Right cardiac atrium (tissue), 5 donors: ENCODE results near the gene FAM174B. TPM values are rescaled to one million over a fixed set of nuclear protein-coding genes. Genes with fewer than 3 reads are reported as not detected.

Experiments
- ATAC-seq, 2 donors: fragments of 200-7000 bp; cut with Tn5 transposase; one replicate each; pipeline versions ENCODE4 v1.8.0 to v1.9.1; 2020; ENCODE audit warnings: moderate library complexity in 2 of 2, mild to moderate bottlenecking in 1 of 2
- DNase-seq, 3 donors: peaks; one replicate each; pipeline ENCODE4 v3.0.0-alpha.2; 2020
- H3K27ac ChIP-seq: one replicate; pipeline ENCODE4 v1.5.1; 2013; ENCODE audit warnings: mild to moderate bottlenecking, low read length, control low read depth, moderate library complexity
- H3K27me3 ChIP-seq: one replicate; pipeline ENCODE4 v1.6.1; 2013; ENCODE audit not compliant: control insufficient read depth, insufficient read depth
- H3K4me1 ChIP-seq: one replicate; pipeline ENCODE4 v1.6.1; 2013; ENCODE audit warnings: low read length; ENCODE audit not compliant: control insufficient read depth, insufficient read depth
- H3K4me3 ChIP-seq: one replicate; pipeline ENCODE4 v1.5.1; 2013; ENCODE audit warnings: low read length, control low read depth
- H3K9me3 ChIP-seq: one replicate; pipeline ENCODE4 v1.6.1; 2013; ENCODE audit warnings: low read length; ENCODE audit not compliant: control insufficient read depth
- WGBS: extraction: QIAGEN DNeasy Blood & Tissue Kit; methylation state at CpG from one replicate; pipeline ENCODE4 v1.1.7; 2013; 5-methylcytosine and 5-hydroxymethylcytosine counted together
- intact Hi-C, 4 donors: fragments of 100-400 bp; cut with DNase I; formaldehyde crosslinking; loops; one replicate each; pipeline versions ENCODE4 v1.11.0 to v1.14.0; 2022 to 2023
- polyA plus RNA-seq: library from polyadenylated mRNA; stranded (reverse); fragments of 200-250 nt; gene quantifications from one replicate; pipeline ENCODE4 v1.2.3, GENCODE V29; 2013
- total RNA-seq, 4 donors: library from RNA; stranded (reverse); fragmentation: NEBNext Ultra II Directional; extraction: Animal tissue kit (Norgen Biotek cat#: 25700); gene quantifications; one replicate each; pipeline ENCODE4 v1.2.1, GENCODE V29; 2021
- donor health status: healthy with polysubstance abuse.
- donor health status: DM: no; HTN: yes; CAD: no.
- donor health status: DM: no; HTN: no; CAD: no.
- donor health status: DM: no; HTN: yes; CAD: no; lungs with severe emphysema.
- donor health status: DM: yes; HTN: yes; CAD: no.

The FAM174B gene
- total and polyA plus RNA-seq, 5 donors = 6.7 to 13.2 (median 9.5) TPM

DNA sequence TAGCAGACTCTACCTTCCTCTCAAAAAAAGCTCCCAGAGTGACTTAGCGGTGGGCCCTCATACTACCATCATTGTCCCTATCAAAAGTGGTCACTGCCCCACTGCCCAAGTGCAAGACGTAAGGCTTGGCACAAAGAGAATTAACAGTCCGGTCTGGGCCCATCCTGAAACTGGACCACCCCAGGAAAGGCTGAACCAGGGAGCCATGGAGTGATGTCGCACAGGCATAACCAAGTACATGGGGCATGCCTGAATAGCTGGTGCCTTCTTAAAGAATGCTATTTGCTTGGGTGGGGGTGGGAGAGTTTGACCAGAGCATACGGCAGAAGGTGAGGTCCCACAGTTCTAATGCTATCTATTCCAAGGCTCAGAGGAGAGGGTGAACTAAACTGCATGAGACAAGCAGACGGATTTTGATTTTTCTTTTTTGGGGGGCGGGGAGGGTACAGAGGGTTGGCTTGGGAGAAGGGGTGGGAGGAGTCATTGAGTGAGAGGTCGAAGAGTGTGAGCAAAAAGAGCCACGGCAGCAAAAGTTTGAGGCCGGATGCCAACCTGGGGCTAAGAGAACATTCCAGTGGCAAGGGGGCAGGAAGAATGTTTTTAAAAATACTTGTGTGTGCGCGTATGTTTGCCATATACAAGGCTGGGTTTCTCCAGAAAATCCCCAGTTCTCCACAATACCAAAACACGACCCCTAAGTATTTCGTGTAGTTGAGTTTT lies 50.2 kb downstream of the FAM174B start:
- DNase-seq (no peak), ATAC-seq (no peak)
- WGBS = 78% methylated on average over 14 of the region's 14 CpGs
- Histone ChIP-seq H3K27me3 (no peaks in the 10 kb centered on the region), H3K4me3 (no peak overlapping the region), H3K27ac (no peak overlapping the region), H3K4me1 (no peaks in the 10 kb centered on the region), H3K9me3 (no peaks in the 10 kb centered on the region)
- intact Hi-C loops = no loop called here

DNA sequence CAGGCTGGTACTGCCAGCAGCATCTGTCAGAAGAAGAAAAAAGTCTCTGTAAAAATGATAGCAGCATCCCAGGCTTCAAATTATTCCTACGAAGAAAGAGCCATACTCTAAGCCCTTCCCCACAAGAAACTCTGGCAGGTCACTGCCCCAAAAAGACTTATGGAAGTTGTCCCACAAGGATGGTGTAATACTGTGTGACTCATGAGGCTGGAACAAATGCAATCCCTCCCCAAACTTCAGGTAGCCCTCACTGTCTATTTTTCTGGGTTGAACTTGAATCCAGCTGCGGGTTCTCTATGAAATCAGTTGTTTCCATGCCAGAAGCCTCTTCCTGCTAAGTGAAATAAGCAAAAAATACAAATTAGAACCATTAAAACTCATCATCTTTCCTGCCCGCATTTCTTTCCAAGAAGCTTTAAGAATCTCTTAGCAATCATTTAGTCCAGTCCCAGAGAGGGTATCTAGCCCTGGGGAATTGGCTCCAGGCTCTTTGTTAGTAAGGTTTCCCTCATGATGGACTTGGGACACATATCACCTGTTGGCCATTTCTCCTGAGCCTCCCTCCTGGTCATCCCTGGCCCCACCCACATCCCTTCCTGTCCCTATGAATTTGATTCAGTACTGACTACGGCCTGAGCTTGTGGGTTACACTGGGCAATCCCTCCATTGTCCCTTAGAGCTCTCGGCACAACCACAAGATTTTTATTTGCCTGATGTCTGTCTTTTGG lies 51.7 kb downstream of the FAM174B start:
- Histone ChIP-seq H3K9me3 (no peaks in the 10 kb centered on the region), H3K4me1 (no peaks in the 10 kb centered on the region), H3K4me3 (no peak overlapping the region), H3K27me3 (no peaks in the 10 kb centered on the region), H3K27ac (no peak overlapping the region)
- intact Hi-C loops = no loop called here
- DNase-seq (no peak), ATAC-seq (no peak)
- 73% methylated on average over 5 of the region's 5 CpGs for WGBS

DNA sequence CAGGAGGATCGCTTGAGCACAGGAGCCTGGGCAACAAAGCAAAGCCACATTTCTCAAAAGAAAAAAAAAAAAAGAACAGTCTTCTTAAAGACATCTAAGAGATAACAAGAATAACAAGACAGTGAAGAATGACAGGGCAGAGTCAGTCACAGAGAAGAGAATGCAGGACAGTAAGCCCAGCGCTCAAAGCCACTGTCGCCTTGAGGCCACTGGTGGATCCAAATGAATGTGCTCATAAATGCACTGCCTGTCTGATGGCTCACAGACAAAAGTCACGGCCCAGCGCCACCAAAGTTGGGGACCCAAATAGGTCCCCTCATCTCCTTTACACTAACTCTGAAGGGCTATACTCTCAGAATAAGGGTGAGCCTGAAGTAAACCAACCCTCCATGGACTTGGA lies 52.3 kb downstream of the FAM174B start:
- Histone ChIP-seq H3K27ac (no peak overlapping the region), H3K9me3 (no peaks in the 10 kb centered on the region), H3K4me1 (peaks cover under 1% of the 10 kb centered on the region), H3K27me3 (no peaks in the 10 kb centered on the region), H3K4me3 (no peak overlapping the region)
- 96% methylated on average over 5 of the region's 5 CpGs for WGBS
- intact Hi-C loops = no loop called here
- DNase-seq (no peak), ATAC-seq (no peak)

DNA sequence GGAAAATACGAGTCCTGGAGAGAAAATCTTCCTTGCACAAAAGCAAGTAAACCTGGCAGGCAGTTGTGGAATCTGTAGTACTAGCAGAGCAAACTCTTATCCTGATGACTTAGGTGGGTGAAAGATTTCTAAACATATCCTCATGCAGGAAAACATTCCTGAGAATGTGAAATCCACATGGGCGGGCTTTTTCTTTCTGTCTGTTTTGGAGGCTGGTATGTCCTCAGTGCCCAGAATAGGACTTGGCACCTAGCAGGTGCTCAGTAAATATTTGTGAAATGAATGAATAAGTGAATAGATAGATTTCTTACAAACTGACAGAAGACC lies 53.3 kb downstream of the FAM174B start:
- peaks cover 2% of the 10 kb centered on the region for H3K4me1 ChIP-seq
- H3K27me3 ChIP-seq = no peaks in the 10 kb centered on the region
- no peaks in the 10 kb centered on the region for H3K9me3 ChIP-seq
- intact Hi-C loops = no loop called here
- no peak for ATAC-seq
- no peak overlapping the region for H3K27ac ChIP-seq
- no peak for DNase-seq
- 93% methylated on average over 2 of the region's 2 CpGs for WGBS
- H3K4me3 ChIP-seq = no peak overlapping the region

DNA sequence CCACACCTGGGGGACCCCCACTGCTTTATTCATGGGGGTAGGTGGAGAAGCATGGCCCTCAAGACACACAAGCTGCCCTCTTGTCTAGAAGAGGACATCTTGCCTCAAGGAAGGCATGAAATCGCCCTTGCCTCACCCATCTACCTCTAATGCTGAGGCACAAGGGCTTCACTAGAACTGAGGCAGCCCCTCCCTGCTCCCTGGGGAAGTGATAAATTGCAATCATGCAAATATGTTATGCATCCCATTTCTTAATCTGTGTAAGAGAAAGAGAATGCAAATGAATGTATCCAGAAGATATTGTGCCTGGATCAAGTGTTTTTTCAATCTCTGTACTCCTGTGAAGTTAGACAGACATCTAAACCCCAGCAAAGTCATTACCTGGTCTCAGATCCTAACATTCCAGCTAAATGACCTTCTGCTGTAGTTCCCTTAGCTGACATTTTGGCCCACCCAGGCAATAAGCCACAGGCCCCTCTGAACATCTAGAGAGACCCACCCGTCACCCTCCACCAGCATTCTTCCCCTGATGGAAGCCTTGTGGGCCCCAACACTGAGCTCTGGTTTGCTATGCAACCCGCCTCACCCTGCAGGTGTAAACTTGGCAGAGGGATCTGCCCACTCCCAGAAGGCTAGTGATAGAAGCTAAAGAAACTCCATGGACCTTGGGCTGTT lies 53.8 kb downstream of the FAM174B start:
- intact Hi-C loops = no loop called here
- Histone ChIP-seq H3K4me3 (no peak overlapping the region), H3K27me3 (no peaks in the 10 kb centered on the region), H3K9me3 (no peaks in the 10 kb centered on the region), H3K4me1 (peaks cover 2% of the 10 kb centered on the region), H3K27ac (no peak overlapping the region)
- ATAC-seq (no peak), DNase-seq (no peak)
- WGBS = 95% methylated on average over 3 of the region's 3 CpGs

DNA sequence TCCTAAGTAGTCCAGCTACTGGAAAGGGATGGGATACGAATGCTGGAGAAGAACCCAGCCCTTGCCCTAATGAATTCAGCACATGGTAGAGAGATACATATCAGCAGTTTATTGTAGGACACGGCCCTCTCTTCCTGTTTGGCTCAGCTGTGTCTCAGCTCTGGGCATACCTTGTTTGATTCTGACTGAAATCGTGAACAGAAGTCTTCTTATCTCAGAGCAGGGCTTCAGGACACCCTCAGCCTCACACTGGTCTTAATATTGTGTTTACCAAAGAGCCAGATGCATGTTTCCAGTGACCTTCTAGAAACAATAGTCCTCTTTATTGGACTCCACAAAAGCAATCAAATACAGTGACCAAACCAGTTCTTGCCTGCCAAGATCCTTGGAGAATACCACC lies 54.7 kb downstream of the FAM174B start:
- no peaks in the 10 kb centered on the region for H3K27me3 ChIP-seq
- H3K4me1 ChIP-seq = peaks cover 2% of the 10 kb centered on the region
- WGBS = 56% methylated on average over 3 of the region's 3 CpGs
- no peaks in the 10 kb centered on the region for H3K9me3 ChIP-seq
- no peak overlapping the region for H3K27ac ChIP-seq
- no peak for ATAC-seq
- no peak overlapping the region for H3K4me3 ChIP-seq
- intact Hi-C loops = no loop called here
- DNase-seq = no peak

DNA sequence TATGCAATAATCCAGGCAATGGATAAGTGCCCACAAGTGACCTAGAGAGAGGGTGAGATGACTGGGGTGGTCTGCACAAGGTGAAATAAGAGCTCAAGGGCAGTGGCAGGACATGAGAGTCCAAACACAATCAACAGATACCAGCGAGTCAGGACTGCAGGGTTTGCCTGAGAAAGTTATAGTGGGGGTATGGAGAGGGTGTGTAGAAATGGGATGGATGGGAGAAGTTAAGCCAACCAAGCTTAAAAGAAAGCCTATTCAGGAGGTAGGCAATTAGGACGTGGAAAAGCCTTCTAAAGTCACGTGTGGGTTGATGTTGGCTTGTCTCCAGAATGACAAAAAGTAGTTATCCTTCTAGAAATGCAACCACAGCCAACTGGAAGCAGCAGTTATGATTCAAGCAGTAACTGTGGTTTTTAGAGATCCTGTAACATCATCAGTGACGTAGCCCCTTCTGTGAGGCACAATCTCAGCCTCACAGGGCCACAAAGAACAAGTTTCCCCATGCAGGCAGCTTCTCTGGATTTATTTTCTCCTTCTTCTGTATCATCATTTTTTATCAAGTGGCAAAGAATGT lies 56.1 kb downstream of the FAM174B start:
- Histone ChIP-seq H3K4me3 (no peak overlapping the region), H3K9me3 (no peaks in the 10 kb centered on the region), H3K27me3 (no peaks in the 10 kb centered on the region), H3K27ac (no peak overlapping the region), H3K4me1 (peaks cover 2% of the 10 kb centered on the region)
- intact Hi-C loops = no loop called here
- no peak for DNase-seq
- no peak for ATAC-seq
- WGBS = 42% methylated on average over 4 of the region's 4 CpGs

DNA sequence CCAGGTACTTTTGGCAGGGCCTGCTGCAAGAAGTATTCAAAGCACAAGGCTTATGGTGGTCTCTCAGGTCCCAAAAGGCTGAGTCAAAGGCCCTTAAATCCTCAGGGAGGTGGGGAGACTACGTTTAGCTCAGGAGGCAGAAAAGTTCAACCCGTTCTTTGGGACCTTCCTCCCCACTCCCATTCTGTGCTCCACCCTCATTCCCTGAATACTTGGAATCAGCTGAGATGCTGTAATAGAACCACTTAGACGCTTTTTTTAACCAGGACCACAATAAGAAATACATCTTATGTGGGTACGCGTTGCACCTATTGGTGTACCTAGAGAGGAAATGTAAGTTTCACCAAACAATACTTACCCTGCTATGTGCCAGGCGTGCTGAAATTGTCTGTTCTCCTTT lies 58.0 kb downstream of the FAM174B start:
- 75% methylated on average over 6 of the region's 6 CpGs for WGBS
- no peak overlapping the region for H3K4me3 ChIP-seq
- intact Hi-C loops = no loop called here
- no peaks in the 10 kb centered on the region for H3K27me3 ChIP-seq
- H3K4me1 ChIP-seq = peaks cover 2% of the 10 kb centered on the region
- ATAC-seq (no peak), DNase-seq (no peak)
- no peaks in the 10 kb centered on the region for H3K9me3 ChIP-seq
- no peak overlapping the region for H3K27ac ChIP-seq

DNA sequence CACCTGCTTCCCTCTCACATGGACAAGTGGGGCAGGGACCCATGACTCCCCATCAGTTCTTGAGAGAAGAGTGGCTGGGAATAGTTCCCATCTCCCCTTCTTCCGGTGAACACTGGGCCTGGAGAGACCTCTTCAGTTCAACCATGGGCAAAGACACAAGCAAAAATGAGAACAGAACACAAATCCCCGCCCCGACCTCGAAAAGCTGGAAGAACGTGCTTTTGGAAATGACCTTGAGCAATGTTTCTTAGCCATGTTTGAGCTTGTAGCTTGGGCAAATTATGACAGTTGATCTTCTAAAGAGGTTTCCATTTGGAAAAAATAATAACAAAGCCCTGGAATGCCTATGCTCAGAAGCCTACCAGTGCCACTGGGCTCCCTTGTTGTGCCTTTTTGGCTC lies 59.0 kb downstream of the FAM174B start:
- WGBS = 96% methylated on average over 5 of the region's 5 CpGs

DNA sequence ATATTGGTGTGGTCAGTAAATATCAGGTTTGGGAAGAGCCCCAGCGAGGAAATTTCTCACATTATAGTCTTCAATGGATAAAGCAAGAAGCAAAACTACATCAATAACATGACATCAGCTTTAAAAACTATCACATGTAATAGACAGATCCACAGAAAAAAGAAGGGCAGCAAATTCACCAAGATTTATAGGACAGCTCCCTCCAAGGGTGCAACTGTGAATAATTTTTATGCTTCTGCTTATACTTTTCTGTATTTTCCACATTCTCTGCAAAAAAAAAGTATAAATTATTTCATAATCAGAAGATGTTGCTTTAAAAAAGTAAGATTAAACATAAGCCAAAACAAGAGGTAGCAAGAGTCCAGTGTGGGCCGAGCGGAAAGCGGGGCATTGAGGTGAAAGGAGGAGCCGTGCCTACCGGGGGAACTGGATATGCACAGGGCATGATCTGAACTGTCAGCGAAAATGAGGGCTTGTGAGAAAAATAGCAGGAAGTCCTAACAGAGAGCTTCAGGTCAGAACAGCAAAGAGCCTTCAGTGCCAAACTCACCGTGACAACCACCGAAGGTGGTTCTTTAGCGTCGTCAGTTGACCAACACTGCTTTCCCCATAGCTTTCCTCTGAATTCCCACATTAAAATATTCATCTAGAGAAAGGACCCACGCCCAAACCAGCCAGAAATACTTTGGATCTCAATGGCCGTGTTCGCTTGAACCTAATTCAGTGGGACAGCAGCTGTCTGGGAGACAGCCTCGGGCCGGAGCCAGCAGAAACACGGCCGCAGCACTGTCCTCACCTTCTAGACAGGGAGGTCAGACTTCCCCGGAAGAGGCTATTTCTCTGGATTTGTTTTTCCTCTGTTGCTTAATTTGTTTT lies 59.8 kb downstream of the FAM174B start:
- Histone ChIP-seq H3K27me3 (no peaks in the 10 kb centered on the region), H3K27ac (no peak overlapping the region), H3K4me1 (peaks cover 2% of the 10 kb centered on the region), H3K4me3 (no peak overlapping the region), H3K9me3 (no peaks in the 10 kb centered on the region)
- intact Hi-C loops = no loop called here
- ATAC-seq = no peak
- 78% methylated on average over 19 of the region's 19 CpGs for WGBS
- DNase-seq = no peak

More for the DNA sequence above, 59.0 kb downstream of the FAM174B start:
- no peak for DNase-seq
- ATAC-seq = no peak
- Histone ChIP-seq H3K4me1 (peaks cover 2% of the 10 kb centered on the region), H3K27ac (no peak overlapping the region), H3K9me3 (no peaks in the 10 kb centered on the region), H3K4me3 (no peak overlapping the region), H3K27me3 (no peaks in the 10 kb centered on the region)
- intact Hi-C loops = no loop called here
